Measurements from ENCODE around the gene RCOR2.

The RCOR2 gene

DNA sequence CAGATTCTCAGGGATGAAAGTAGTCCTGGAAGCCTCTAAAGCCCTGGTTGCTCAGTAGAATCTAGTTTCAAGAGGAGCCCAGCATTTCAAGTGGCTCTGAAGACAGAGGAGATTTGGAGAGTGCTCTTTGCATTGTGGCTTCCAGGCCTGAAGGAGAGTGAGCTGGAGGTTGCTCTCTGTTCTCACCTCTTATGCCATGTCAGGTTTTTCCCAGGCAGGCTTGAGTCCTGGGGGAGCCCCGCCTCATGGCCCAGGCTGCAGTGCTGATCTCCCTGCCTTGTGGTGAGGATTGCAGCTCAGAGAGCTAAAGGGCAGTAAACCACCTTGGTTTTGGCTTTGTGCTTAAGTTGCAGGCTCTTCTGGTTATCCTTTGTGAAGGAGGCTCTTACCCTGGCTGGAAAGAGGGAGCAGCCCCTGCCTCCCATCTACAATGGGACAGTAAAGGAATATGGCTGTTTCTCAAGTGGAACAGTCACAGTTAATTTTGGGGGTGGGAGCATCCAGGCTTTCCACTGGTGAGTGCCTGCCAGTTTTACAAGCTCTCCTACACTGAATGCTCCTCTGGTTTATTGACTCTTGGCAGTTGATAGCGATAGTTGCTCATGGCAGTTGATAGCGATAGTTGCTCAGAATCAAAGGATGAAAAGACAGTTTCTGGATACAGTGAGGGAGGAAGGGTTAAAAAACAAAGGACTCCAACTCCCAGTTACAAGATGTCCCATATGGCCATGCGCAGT, 32.6 kb downstream of the RCOR2 start:
- Histone ChIP-seq H3K27ac (peak overlapping the region in 3 of 11 experiments; percentile 11 to 53 (median 28); a peak in 4 of 22 replicates), H3K4me3 (no peak overlapping the region), H4K20me1 (peaks cover 94 to 100% (median 98%) of the 10 kb centered on the region in 11 experiments), H3K9ac (peak overlapping the region in 3 of 11 experiments; percentile 1 to 28 (median 17); a peak in 2 of 22 replicates), H3K9me3 (replicated peaks in 1 of 11) (no peaks in the 10 kb centered on the region), H3K36me3 (peaks cover 3 to 52% (median 26%) of the 10 kb centered on the region in 11 experiments; a peak in 19 of 22 replicates), H3K27me3 (no peaks in the 10 kb centered on the region), H3K4me2 (peak overlapping the region in 6 of 11 experiments; percentile 61 to 83 (median 70); a peak in 9 of 22 replicates), H3K4me1 (peaks cover 73 to 100% (median 95%) of the 10 kb centered on the region in 10 experiments)
- no peak for TF ChIP-seq Cebpa-rat (IDR thresholded peaks at IDR 0.05)

DNA sequence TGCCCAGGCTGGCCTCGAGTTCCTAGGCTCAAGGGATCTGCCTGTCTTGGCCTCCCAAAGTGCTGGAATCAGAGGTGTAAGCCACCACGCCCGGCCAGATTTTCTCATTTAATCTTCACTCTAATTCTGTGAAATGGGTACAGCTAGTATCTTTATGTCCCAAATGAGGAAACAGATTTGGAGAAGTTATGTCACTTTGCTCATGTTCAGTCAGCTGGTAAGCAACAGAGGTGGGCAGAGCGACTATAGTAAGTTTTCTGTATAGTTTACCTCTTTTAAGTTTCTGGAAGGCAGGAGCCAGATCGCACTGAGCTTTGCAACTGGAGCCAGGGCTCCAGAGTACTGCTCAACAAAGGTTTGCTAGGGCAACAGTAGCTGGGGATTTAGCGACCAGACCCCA, 33.2 kb downstream of the RCOR2 start:
- Histone ChIP-seq H3K9ac (peak overlapping the region in 2 of 11 experiments; percentile 1 to 28; a peak in 1 of 22 replicates), H3K27ac (peak overlapping the region in 3 of 11 experiments; percentile 11 to 53 (median 28); a peak in 4 of 22 replicates)
- no peak for TF ChIP-seq Cebpa-rat (IDR thresholded peaks at IDR 0.05)

DNA sequence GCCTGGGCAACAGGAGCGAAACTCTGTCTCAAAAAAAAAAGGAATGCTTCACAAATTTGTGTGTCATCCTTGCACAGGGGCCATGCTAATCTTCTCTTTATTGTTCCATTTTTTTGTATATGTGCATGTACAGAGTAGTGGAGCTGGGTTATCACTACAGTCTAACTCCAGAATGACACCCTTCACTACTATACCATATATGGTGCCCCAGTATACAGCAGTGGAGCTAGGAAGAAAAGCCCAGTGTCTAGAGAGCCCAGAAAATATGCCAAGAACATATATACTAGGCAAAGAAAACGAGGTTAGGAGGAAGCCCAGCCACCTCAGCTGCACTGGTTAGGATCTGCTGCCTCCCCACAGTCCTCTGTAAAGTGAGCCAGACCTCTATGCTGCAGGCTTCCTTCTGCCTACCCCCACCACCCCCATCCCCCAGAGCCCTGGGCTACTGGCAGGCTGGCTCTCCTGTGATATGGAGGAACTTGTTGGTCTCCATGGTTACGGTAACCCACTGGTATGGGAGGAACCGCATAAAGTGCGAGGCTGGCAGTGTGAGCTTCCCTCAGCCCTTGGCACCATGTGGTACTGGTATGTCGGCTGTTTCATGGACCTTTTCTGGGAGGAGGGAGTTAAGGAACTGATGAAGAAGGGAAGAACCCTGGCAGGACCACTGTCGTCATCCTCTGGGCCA, 34.3 kb downstream of the RCOR2 start:
- Histone ChIP-seq H3K9me3 (replicated peaks in 1 of 11) (no peaks in the 10 kb centered on the region), H3K27ac (peak overlapping the region in 5 of 11 experiments; percentile 17 to 53 (median 32); a peak in 7 of 22 replicates), H3K4me2 (peak overlapping the region; percentile 51 to 83 (median 68)), H3K9ac (peak overlapping the region in 1 of 11 experiments; percentile 16; a peak in 2 of 22 replicates), H3K27me3 (no peaks in the 10 kb centered on the region), H3K4me1 (peaks cover 56 to 100% (median 82%) of the 10 kb centered on the region in 10 experiments), H3K36me3 (peaks cover 3 to 66% (median 36%) of the 10 kb centered on the region in 11 experiments; a peak in 21 of 22 replicates), H4K20me1 (peaks cover 94 to 100% (median 100%) of the 10 kb centered on the region in 11 experiments), H3K4me3 (no peak overlapping the region)
- no peak for TF ChIP-seq Cebpa-rat (IDR thresholded peaks at IDR 0.05)

More for the DNA sequence above, 33.2 kb downstream of the RCOR2 start:
- H3K4me1 ChIP-seq = peaks cover 67 to 100% (median 93%) of the 10 kb centered on the region in 10 experiments
- no peaks in the 10 kb centered on the region for H3K27me3 ChIP-seq
- peaks cover 94 to 100% (median 98%) of the 10 kb centered on the region in 11 experiments for H4K20me1 ChIP-seq
- H3K4me2 ChIP-seq = peak overlapping the region in 8 of 11 experiments; percentile 51 to 83 (median 69); a peak in 13 of 22 replicates
- H3K9me3 ChIP-seq (replicated peaks in 1 of 11) = no peaks in the 10 kb centered on the region
- H3K4me3 ChIP-seq = no peak overlapping the region
- H3K36me3 ChIP-seq = peaks cover 3 to 56% (median 27%) of the 10 kb centered on the region in 11 experiments; a peak in 21 of 22 replicates

DNA sequence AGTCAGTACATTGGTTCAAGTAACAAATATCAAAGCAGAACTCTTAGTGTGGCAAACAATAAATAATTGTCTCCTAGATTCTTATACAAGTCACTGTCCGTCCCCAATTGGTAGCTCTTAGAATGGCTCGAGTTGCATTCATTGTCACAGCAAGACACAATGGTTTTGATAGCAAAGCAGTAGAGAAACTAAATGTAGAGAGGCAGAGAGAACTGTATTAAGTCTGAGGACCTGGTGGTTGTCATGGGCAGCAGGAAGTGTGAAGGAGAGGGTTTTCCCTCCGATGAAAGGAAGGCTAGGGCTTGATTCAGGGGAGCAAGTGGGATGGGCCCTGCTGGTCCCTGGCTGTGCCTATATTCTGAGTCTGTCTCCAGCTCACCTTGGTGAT, 36.6 kb downstream of the RCOR2 start:
- Histone ChIP-seq H3K9me3 (replicated peaks in 1 of 11) (no peaks in the 10 kb centered on the region), H3K4me1 (peaks cover 40 to 92% (median 63%) of the 10 kb centered on the region in 10 experiments), H4K20me1 (peaks cover 97 to 100% (median 100%) of the 10 kb centered on the region in 11 experiments), H3K4me2 (peak overlapping the region in 8 of 11 experiments; percentile 3 to 83 (median 63); a peak in 11 of 22 replicates), H3K36me3 (peaks cover 14 to 75% (median 47%) of the 10 kb centered on the region in 11 experiments), H3K27ac (no peak overlapping the region), H3K27me3 (no peaks in the 10 kb centered on the region), H3K9ac (no peak overlapping the region), H3K4me3 (no peak overlapping the region)
- no peak for TF ChIP-seq Cebpa-rat (IDR thresholded peaks at IDR 0.05)

GRCh38 chr11:63879598-63880402, 37.2 kb downstream of the RCOR2 start:
- peak overlapping the region in 7 of 11 experiments; percentile 6 to 83 (median 65); a peak in 10 of 22 replicates for H3K4me2 ChIP-seq
- peaks cover 40 to 92% (median 66%) of the 10 kb centered on the region in 10 experiments for H3K4me1 ChIP-seq
- peaks cover 15 to 75% (median 46%) of the 10 kb centered on the region in 11 experiments for H3K36me3 ChIP-seq
- peak overlapping the region in 3 of 11 experiments; percentile 8 to 51 (median 23); a peak in 4 of 22 replicates for H3K9ac ChIP-seq
- H3K27me3 ChIP-seq = no peaks in the 10 kb centered on the region
- TF ChIP-seq Cebpa-rat (IDR thresholded peaks at IDR 0.05) = no peak
- H4K20me1 ChIP-seq = peaks cover 97 to 100% (median 100%) of the 10 kb centered on the region in 11 experiments
- no peaks in the 10 kb centered on the region for H3K9me3 ChIP-seq (replicated peaks in 1 of 11)
- H3K27ac ChIP-seq = 0 out of 22 replicates have a peak overlapping the region, but pooled peaks of 2 of the 11 experiments have one; percentile 4 to 10
- H3K4me3 ChIP-seq = no peak overlapping the region

DNA sequence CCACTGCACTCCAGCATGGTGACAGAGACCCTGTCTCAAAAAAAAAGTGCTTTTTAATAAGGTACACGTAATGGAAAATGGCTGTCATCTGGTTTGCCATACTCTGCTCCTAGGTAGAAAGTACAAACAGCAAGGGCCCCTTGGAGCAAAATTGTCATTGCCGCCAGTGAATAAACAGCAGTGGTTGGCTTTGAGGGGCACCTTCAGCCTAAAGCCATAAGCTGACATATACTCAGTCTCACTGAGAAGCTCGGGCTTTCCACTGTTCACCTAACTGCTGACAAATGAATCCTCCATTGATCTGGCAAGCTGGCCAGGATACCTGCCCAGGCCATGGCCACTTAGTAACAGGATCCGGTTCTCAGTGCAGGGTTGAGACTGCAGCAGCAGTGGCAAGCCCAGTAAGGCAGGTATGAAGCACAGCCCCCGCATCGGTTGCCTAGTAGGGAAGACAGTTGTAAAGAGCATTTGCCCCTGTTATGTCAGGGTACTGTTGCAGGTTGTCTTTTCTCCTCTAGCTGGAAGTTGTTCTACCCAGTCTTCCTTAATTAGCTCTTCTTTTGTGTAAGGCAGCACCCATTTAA, 39.2 kb downstream of the RCOR2 start:
- peaks cover 15 to 75% (median 49%) of the 10 kb centered on the region in 11 experiments; a peak in 21 of 22 replicates for H3K36me3 ChIP-seq
- no peak overlapping the region for H3K9ac ChIP-seq
- no peaks in the 10 kb centered on the region for H3K9me3 ChIP-seq (replicated peaks in 1 of 11)
- no peak for TF ChIP-seq Cebpa-rat (IDR thresholded peaks at IDR 0.05)
- no peak overlapping the region for H3K4me3 ChIP-seq
- no peaks in the 10 kb centered on the region for H3K27me3 ChIP-seq
- peak overlapping the region in 2 of 11 experiments; percentile 25 to 81; a peak in 2 of 22 replicates for H3K4me2 ChIP-seq
- peaks cover 97 to 100% (median 100%) of the 10 kb centered on the region in 11 experiments for H4K20me1 ChIP-seq
- H3K27ac ChIP-seq = no peak overlapping the region
- peaks cover 48 to 92% (median 68%) of the 10 kb centered on the region in 10 experiments for H3K4me1 ChIP-seq

DNA sequence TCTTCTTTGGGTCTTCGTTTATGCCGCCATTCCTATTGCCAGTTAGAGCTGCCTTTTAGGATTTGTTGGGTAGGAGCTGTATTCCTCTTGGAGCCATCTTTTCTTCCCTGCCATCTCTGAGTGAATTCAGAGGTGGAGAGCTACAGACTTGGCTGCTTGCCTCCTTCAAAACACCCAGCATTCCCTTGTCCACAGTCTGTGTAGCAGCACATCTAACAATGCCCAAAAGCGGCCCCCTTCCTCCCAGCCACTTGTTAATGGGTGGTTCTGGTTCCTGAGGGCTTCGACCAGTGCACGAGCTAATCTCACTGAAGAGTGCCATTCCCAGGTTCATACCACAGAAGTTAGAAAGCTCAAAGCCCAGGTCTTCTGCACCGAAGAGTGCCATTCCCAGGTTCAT, 40.3 kb downstream of the RCOR2 start:
- Histone ChIP-seq H3K4me2 (no peak overlapping the region), H3K9me3 (replicated peaks in 1 of 11) (no peaks in the 10 kb centered on the region), H3K4me3 (no peak overlapping the region), H3K9ac (no peak overlapping the region), H3K4me1 (peaks cover 48 to 90% (median 67%) of the 10 kb centered on the region in 10 experiments), H3K36me3 (peaks cover 15 to 73% (median 49%) of the 10 kb centered on the region in 11 experiments; a peak in 21 of 22 replicates), H4K20me1 (peaks cover 94 to 100% (median 98%) of the 10 kb centered on the region in 11 experiments), H3K27me3 (no peaks in the 10 kb centered on the region), H3K27ac (no peak overlapping the region)
- TF ChIP-seq Cebpa-rat (IDR thresholded peaks at IDR 0.05) = no peak

Data from BLaER1 treated with 17β-estradiol and CSF1 and Interleukin-3, amounts not matched to agents 10 nM and 100 nM (cell line).